ENCODE measurements around the gene SLC30A3.

The SLC30A3 gene

GRCh38 chr2:27225526-27225925 is 37.3 kb downstream of the SLC30A3 start:
- no peak for DNase-seq

DNA sequence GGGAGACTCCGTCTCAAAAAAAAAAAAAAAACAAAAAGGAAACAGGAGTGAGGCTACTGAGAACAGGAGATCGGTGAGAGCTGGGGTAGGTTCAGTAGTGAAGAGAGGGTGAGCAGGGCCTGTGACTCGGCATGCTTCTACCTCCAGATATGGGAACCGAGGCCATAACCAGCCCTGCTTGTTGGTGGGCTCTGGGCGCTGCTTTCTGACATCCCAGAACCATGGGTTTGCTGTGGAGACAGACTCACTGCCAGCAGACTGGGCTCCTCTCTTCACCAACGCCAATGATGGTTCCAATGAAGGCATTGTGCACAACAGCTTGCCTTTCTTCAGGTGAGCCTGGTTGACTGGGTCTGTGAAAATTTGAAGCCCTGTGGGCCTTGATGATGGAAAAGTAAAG is 39.4 kb downstream of the SLC30A3 start:
- DNase-seq, result no peak

DNA sequence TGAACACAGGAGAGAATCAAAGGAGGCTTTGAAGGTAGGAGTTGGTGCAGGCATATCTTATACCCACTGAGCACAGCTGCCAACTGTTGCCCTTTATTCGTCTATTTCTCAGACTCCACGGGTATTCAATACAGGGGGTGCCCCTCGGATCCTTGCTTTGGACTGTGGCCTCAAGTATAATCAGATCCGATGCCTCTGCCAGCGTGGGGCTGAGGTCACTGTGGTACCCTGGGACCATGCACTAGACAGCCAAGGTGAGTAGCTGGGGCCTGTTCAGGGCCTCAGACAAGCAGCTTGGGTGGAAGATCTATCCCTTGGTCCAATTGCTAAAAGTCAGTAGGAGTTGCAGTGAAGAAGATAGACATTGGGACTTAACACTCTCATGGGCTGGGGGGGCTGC is 40.4 kb downstream of the SLC30A3 start:
- no peak for DNase-seq

- DNase-seq, result no peak
Measured at GRCh38 chr2:27221166-27221565, 41.7 kb downstream of the SLC30A3 start.

DNA sequence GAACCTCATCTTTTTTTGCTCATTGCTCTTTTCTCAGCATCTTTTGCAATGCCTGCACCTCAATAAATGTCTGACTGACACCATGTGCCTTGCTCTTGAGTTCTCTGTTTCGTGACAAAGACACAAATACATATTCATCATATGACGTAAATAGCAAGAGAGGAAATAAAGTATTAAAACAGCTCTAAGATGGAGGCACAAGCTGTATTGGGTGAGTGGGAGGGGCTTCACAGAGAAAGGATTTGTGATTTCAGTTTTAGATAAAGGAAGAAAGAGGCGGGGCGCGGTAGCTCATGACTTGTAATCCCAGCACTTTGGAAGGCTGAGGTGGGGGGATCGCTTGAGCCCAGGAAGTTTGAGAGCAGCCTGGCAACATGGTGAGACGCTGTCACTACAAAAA is 42.8 kb downstream of the SLC30A3 start:
- no peak for DNase-seq

DNA sequence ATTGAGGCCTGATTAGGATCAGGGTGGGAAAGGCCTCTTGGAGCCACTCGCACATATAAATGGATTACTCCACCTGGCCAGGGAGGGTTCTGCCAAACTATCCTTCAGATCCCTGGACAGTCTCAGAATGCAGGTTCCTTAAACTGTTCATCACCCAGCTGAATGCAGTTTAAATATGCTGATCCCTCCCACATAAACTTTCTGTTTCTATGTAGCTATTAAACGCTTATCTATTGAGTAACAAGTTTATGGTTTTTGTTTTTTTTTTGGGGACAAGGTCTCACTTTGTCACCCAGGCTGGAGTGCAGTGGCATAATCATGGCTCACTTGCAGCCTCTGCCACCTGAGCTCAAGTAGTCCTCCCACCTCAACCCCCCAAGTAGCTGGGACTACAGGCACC is 43.8 kb downstream of the SLC30A3 start:
- no peak for DNase-seq

DNA sequence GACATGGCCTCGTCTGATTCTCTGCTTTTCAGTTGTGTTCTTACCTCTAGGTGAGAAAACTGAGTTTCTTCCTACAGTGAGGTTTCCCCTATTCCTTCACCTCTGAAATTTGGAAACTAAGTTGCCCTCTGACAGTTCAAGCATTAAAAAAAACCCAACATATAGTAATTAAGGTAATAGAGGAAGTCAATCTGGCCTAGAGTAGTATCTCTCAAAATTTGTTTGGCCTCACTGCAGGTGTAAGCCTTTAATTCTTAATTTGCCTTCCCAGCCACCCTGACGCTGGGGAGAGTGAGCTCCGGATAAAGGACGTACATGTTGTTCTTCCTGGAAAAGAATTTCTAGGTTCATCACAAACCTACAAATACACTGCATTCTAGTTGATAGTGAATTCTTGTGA is 44.2 kb downstream of the SLC30A3 start:
- no peak for DNase-seq

DNA sequence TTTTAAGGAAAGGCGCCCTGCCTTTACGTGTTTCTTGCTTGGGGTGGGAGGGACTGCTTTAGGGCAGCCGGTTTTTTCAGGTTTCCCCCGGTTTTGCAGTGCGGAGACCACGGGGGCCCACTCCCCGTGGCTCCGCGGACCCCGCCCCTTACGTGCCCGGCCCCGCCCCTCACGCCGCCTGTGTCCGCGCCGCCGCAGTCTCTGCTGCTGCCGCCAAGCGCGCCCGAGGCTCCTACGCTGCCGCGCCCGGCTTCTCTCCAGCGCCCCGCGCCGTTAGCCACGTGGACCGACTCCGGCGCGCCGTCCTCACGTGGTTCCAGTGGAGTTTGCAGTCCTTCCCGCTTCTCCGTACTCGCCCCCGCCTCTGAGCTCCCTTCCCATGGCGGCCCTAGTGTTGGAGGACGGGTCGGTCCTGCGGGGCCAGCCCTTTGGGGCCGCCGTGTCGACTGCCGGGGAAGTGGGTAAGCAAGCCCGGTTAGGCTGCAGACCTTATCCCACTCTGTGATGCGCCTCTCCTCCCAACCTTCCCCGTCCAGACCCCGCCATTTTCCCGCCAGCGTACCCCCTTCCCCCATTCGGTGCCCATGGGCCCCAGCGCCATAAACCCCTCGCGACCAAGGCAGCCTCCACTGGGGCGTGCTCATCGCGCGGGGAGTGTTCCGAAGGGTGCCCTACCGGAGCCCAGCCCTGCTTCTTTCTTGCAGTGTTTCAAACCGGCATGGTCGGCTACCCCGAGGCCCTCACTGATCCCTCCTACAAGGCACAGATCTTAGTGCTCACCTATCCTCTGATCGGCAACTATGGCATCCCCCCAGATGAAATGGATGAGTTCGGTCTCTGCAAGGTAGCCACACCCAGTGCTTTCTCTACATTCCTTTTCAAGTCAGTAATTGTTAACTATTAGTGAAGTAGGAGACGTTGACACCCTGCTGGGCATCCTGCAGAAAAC is 45.4 kb downstream of the SLC30A3 start, which contains the start of gene CAD:
Gene CAD (plus strand): TSS at position 197 of the 949 bp plus-strand sequence. CDS start 183 bp downstream, at position 380.
- peak; percentile 82 for DNase-seq

GRCh38 chr2:27216416-27217137 is 46.3 kb downstream of the SLC30A3 start:
- no peak for DNase-seq

DNA sequence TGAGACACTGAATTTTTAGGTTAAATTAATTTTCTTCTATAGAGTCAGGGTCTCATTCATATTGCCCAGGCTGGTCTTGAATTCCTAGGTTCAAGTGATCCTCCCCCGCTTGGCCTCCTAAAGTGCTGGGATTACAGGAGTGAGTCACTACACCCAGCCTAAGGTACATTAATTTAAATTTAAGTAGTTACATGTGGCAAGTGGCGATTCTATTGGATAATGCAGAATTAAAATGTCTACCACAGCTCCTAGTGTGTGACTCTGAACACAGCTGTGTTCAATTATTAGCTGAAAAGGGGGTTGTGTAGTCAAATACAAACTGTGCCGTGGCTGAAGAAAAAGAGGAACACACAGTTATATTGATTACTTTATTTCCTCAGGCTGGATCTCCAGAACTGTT is 47.9 kb downstream of the SLC30A3 start:
- DNase-seq, result no peak

DNA sequence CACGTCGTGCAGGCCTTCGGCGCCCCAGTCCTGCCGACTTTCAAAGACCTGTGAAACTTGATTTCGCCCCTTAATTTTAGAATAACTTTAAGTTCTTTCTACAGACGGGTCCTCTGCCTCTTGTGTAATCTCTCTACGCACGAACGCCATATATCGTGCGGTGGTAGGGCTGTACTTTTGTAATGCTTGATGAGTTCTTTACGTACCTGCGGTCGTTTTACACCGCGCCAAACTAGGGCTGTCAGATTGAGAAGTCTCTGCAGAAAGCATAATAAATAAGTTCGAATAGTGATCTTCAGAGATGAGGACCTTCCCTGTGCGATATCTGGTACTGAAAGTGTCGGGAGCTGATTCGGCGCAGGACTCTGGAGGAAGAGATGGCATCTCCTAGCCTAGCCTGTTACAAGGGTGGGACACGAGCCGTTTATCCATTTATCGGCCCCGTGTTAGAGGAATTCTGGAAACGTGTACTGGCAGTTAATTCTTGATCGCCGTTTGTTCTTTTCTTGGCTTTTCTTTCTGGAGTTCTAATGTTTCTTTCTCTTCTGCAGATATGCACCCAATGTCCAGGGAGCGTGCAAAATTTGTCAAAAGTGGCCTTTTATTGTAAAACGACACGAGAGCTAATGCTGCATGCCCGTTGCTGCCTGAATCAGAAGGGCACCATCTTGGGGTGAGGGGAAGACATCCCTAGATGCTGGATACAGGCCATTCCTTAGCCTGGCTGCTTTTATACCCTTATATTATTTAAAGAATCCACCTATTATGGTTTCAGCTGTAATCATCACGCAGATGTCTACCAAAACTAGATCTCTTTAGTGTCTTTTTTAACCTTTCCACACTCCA is 50.0 kb downstream of the SLC30A3 start:
- DNase-seq, result peak; percentile 69

DNA sequence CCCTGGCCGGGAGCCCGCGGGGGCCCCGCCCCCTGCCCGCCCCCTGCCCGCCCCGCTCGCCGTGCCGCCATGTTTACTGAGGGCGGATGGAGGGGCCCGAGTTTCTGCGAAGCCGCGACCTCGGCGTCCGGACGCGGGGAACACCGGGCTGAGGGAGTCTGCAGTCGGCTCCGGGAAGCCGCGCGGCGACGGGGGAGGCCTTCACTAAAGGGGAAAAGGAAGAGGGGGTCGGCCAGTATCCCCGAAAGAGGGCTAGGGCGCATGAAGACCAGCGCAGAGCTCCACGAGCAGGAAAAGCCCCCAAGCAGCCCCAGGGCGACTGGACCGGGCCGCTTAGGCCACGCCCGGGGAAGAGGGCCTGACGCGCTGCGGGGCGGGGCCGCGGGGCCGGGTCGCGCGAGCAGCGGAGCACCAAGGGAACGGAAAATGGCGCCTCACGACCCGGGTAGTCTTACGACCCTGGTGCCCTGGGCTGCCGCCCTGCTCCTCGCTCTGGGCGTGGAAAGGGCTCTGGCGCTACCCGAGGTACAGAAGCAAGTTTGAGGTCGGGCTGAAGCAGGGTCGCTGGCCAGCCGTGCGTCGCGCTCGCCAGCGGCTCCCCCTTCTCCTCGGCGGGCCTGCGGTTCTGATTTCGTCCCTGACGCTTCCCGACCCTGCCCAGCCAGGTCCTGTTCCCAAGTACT is 50.8 kb downstream of the SLC30A3 start, which contains the start of the genes ATRAID and SLC5A6:
Gene ATRAID (plus strand): TSS at position 99 of the 683 bp plus-strand sequence. CDS start 328 bp downstream, at position 427.
Gene SLC5A6 (minus strand): TSS at position 326 of the 683 bp plus-strand sequence. CDS start 4,618 bp downstream, outside the sequence.
- peak; percentile 88 for DNase-seq

GRCh38 chr2:27211241-27211942 is 51.5 kb downstream of the SLC30A3 start:
- no peak for DNase-seq

DNA sequence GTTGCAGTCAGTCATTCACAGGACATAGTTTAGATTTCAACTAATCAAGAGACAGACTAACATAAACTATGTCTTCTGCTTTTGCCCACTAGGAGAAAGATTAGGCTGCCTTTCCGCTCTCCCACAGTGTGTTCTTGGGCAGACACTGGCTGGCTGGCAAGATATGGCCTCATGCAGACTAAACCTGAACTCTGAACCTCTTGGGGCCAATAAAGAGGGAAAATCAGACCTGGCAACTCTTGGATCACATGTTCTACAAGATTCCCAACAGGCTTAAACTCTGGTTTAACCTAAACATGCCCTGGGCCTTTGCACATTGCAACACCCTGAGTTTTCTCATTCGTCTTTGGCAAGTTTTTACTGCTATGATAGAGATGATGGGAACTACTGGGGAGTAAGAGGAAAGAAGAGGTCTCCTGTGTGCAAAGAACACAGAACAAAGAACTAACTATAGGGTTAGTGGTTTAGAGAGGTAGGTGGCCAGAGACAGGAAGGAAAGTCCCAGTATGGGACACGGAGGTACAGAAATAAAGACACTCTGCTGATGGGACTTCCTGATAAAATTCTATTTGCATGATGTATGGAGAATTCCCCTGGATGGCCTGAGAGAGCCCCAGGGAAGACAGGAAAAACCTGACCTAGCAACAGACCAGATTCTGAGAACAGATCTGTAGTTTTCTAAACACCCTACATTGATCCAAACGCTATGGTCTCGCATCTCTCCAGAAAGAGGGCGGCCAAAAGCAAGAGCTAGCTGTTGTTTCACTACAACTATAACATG is 53.0 kb downstream of the SLC30A3 start:
- DNase-seq, result no peak

DNA sequence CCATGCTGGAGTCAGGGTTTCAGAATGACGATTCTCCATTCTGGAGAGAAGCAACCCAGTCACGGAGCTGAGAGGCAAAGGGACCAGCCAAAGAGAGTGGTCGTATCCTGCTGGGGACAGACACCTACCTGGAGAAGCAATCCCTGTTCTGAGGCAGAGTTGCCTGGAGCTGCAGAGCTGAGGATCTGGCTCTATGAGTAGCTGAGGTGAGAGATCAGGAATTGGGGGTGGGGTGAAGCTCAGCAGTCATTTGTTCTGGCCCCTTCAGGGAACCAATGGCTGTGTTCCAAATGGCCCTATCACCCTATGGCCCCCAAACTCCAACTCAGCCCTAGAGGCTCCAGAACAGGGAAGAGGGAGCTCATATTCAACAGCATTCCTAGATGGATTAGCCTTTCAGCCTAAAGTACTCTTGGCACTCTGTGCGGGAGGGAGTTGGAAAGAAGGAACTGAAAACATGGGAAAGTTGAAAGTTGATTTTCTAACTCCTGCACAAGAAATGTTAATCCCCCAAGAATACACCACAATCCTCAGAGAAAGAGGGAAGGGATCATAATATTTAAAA is 54.3 kb downstream of the SLC30A3 start:
- DNase-seq, result no peak

DNA sequence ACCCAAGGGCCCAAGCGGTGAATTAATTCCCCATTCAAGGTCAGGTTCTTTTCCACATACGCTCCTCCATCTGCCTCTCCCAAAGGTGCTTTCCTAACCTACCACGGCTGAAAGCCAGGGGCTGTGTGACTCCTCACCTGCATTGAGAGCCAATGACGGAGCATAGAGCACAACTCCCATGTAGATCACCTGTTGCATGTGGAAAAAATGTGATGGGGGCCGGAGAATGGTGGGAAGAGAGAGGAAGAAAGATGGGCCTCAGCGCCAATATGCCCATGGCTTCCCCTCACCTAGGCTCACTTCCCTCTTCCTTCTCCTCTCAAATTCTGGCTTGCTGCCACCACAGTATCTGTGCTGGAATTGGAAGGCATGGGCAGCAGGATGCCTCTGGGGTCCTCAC is 56.5 kb downstream of the SLC30A3 start:
- DNase-seq, result no peak

DNA sequence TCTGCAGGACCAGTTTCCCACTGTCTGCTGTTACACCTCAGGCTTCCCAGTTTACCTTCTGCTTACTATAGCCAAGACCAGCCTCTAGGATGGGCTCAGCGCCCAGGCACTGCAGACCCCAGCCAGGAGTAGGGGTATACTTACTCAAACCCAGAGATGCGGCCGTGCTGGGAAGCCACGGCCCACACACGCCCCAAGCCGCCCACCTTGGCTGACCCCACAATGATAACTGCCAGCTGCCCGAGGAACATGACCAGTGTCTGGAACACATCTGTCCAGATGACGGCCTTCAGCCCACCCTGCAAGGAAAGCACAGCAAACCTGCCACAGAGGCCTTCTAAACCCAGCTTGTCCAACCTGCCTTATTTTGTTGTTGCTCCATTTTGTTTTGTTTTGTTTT is 57.6 kb downstream of the SLC30A3 start:
- no peak for DNase-seq

- DNase-seq, result no peak
Measured at GRCh38 chr2:27204566-27204965, 58.3 kb downstream of the SLC30A3 start.

- no peak for DNase-seq
Measured at GRCh38 chr2:27203741-27204140, 59.1 kb downstream of the SLC30A3 start.

Measured in CD4-positive, alpha-beta T cell treated with Interferon gamma for 1 hour (primary cell).